Iris pigment epithelial cell (primary cell): ENCODE measurements around the gene SPRED3.
"Not testable (repeated sequence)": the region's sequence is repeated elsewhere in the genome, so short reads cannot be mapped to it uniquely, and the experiment has no call there.

Experiments used
- DNase-seq: peaks from one replicate; pipeline ENCODE4 v3.0.0-alpha.2; 2011; ENCODE audit warnings: low read depth

The SPRED3 gene

GRCh38 chr19:38420935-38421334 is 32.4 kb downstream of the SPRED3 start:
- DNase-seq = no peak

GRCh38 chr19:38421856-38422255 is 33.4 kb downstream of the SPRED3 start:
- no peak for DNase-seq

GRCh38 chr19:38422438-38422837 is 33.9 kb downstream of the SPRED3 start:
- no peak for DNase-seq

- DNase-seq = no peak
Observed at GRCh38 chr19:38424272-38424671, 35.8 kb downstream of the SPRED3 start.

GRCh38 chr19:38425222-38425809 is 36.8 kb downstream of the SPRED3 start:
- no peak for DNase-seq

GRCh38 chr19:38425810-38426466 is 37.4 kb downstream of the SPRED3 start, which contains the start of gene RASGRP4:
Gene RASGRP4 (minus strand): TSS chr19:38426219. CDS start chr19:38426091, 128 bp downstream.
- DNase-seq = no peak

GRCh38 chr19:38427035-38427677 is 38.7 kb downstream of the SPRED3 start:
- not testable (repeated sequence) for DNase-seq

GRCh38 chr19:38429055-38429810 is 40.7 kb downstream of the SPRED3 start:
- no peak for DNase-seq

GRCh38 chr19:38429811-38430156 is 41.3 kb downstream of the SPRED3 start:
- DNase-seq = no peak

GRCh38 chr19:38430931-38431330 is 42.4 kb downstream of the SPRED3 start:
- no peak for DNase-seq

- DNase-seq = peak; percentile 33
Observed at GRCh38 chr19:38433268-38433733, 44.8 kb downstream of the SPRED3 start, which contains the start of gene RYR1. Gene RYR1 (plus strand): TSS chr19:38433691. CDS start chr19:38433830, 139 bp downstream.

- no peak for DNase-seq
Observed at GRCh38 chr19:38434549-38435051, 46.1 kb downstream of the SPRED3 start.

- no peak for DNase-seq
Observed at GRCh38 chr19:38437295-38437694, 48.8 kb downstream of the SPRED3 start.

GRCh38 chr19:38437917-38438316 is 49.4 kb downstream of the SPRED3 start:
- no peak for DNase-seq

GRCh38 chr19:38440592-38440991 is 52.1 kb downstream of the SPRED3 start:
- DNase-seq = no peak

- no peak for DNase-seq
Observed at GRCh38 chr19:38441657-38442348, 53.3 kb downstream of the SPRED3 start.

GRCh38 chr19:38442736-38443135 is 54.2 kb downstream of the SPRED3 start:
- no peak for DNase-seq

- DNase-seq = no peak
Observed at GRCh38 chr19:38443458-38443999, 55.0 kb downstream of the SPRED3 start.

GRCh38 chr19:38444026-38444425 is 55.5 kb downstream of the SPRED3 start:
- DNase-seq = no peak

- no peak for DNase-seq
Observed at GRCh38 chr19:38445362-38445761, 56.9 kb downstream of the SPRED3 start.

- DNase-seq = no peak
Observed at GRCh38 chr19:38448225-38448624, 59.7 kb downstream of the SPRED3 start.
